Astrocyte (in vitro differentiated cells and primary cell): ENCODE measurements around the gene CFTR.

Experiments
- EZH2 ChIP-seq: IDR thresholded peaks from 2 replicates; pipeline ENCODE4 v1.6.1; 2012; ENCODE audit warnings: mild to moderate bottlenecking, low read length, inconsistent platforms; ENCODE audit not compliant: insufficient read depth
- TF ChIP-seq, protein P1 (sequence below): IDR thresholded peaks from 2 replicates; pipeline ENCODE4 v1.5.1; 2011; ENCODE audit warnings: low read depth, mild to moderate bottlenecking, inconsistent platforms, low read length, moderate library complexity; ENCODE audit not compliant: insufficient read depth

- TF ChIP-seq, protein P1, sequence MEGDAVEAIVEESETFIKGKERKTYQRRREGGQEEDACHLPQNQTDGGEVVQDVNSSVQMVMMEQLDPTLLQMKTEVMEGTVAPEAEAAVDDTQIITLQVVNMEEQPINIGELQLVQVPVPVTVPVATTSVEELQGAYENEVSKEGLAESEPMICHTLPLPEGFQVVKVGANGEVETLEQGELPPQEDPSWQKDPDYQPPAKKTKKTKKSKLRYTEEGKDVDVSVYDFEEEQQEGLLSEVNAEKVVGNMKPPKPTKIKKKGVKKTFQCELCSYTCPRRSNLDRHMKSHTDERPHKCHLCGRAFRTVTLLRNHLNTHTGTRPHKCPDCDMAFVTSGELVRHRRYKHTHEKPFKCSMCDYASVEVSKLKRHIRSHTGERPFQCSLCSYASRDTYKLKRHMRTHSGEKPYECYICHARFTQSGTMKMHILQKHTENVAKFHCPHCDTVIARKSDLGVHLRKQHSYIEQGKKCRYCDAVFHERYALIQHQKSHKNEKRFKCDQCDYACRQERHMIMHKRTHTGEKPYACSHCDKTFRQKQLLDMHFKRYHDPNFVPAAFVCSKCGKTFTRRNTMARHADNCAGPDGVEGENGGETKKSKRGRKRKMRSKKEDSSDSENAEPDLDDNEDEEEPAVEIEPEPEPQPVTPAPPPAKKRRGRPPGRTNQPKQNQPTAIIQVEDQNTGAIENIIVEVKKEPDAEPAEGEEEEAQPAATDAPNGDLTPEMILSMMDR: no peak
- no peak for TF ChIP-seq EZH2
These were observed 185.5 kb downstream of the CFTR start for GRCh38 chr7:117665368-117665767.
